GM10266 (cell line): ENCODE results near the gene ATP8A2.

ENCODE experiments used
- DNase-seq: peaks from one replicate; pipeline ENCODE4 v3.0.0; 2012; ENCODE audit errors: extremely low spot score
- TF ChIP-seq, protein P1 (sequence below): IDR thresholded peaks from 2 replicates; pipeline ENCODE4 v1.5.1; 2012; ENCODE audit warnings: mild to moderate bottlenecking, low read depth; ENCODE audit not compliant: control insufficient read depth, insufficient read depth; ENCODE audit errors: missing control alignments

Gene ATP8A2

DNA sequence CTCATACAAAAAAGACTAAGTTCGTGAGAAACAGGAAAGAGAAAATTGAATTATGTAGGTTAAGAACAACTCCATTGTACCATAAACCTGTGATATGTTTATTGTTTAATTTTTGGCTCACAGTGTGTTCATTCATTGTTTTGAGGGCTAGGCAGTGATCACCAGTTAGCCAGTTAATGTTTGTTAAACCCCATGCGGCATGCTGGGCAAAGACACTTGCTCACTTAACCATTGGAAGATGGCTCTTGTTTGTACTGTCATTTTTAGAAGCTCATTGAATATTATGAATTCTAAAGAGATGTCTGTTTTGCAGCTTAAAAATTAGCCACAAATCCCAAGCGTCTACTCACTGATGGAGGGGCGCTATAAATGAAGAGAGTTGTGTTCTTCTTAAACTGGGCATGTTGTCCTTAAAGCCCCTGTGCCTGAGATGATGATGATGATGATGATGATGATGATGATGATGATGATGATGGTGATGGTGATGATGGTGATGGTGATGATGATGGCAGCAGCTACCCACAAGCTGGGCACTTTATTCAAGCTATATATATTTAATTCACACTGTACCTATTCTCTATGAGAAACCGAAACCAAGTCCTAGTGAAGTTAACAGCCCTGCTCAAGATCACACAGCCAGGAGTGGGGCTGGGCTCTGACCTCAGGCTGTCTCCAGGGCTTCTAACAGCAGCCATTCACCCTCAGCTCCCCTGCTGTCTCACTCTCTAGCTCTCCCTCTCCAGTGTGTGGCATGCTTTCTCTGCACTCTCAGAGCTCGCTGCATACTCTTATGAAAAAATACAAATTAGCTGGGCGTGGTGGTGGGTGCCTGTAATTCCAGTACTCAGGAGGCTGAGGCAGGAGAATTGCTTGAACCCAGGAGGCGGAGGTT lies 510.9 kb downstream of the ATP8A2 start:
- TF ChIP-seq, protein P1, sequence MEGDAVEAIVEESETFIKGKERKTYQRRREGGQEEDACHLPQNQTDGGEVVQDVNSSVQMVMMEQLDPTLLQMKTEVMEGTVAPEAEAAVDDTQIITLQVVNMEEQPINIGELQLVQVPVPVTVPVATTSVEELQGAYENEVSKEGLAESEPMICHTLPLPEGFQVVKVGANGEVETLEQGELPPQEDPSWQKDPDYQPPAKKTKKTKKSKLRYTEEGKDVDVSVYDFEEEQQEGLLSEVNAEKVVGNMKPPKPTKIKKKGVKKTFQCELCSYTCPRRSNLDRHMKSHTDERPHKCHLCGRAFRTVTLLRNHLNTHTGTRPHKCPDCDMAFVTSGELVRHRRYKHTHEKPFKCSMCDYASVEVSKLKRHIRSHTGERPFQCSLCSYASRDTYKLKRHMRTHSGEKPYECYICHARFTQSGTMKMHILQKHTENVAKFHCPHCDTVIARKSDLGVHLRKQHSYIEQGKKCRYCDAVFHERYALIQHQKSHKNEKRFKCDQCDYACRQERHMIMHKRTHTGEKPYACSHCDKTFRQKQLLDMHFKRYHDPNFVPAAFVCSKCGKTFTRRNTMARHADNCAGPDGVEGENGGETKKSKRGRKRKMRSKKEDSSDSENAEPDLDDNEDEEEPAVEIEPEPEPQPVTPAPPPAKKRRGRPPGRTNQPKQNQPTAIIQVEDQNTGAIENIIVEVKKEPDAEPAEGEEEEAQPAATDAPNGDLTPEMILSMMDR, result no peak

DNA sequence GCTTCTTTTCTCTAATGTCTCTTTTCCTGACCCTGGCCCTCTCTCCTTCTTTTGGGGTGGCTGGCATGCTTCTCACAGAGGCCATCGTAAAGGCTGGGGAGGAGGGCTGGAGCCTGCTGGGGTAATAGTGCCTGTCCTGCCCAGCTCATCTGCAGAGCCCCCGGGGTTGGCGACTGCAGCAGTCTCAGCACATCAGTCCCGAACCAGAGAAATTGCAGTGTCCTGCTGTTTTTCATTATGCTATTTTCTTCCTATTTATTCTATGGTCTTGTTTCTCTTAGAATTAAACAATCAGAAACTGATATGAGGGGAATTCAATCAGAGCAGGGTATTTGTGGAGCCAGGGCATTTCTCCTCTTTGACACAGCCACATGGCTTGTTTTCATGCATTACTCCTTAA lies 513.6 kb downstream of the ATP8A2 start:
- TF ChIP-seq, protein P1, result no peak
- DNase-seq, result no peak

More for the DNA sequence above, 510.9 kb downstream of the ATP8A2 start:
- no peak for DNase-seq

- no peak for DNase-seq
Observed at GRCh38 chr13:25886438-25887214, 514.9 kb downstream of the ATP8A2 start.

DNA sequence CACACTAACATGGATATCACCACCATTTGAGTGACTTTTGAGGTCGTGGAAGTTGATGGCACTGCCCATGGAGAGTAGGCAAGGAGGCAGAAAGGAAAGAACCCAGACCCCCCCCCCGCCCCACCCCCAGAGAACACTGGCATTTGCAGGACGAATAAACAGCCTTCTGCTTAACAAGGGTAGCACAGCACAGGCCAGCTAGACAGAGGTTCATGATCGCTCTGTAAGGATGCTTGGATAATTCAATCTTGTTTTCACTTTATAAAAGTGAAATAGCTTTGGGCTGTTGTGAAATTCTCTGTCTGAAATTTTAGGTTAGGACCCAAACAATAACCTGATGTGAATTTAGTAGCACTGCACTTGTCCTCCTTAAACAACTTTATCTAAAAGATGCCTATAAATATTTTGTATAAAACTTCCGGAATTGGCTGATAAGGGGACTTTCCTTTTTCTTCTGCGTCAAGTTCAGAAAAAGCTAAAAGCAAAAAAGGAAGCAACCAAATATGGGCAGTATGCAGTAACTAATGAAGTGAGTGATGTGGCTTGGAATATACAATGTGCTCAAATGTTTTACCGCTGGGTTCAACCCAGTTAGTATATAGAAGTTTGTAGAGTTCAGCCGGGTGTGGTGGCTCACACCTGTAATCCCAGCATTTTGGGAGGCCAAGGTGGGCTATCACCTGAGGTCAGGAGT lies 516.3 kb downstream of the ATP8A2 start:
- no peak for DNase-seq
- TF ChIP-seq, protein P1, result no peak

More at GRCh38 chr13:25886438-25887214, 514.9 kb downstream of the ATP8A2 start:
- TF ChIP-seq, protein P1, result no peak

DNA sequence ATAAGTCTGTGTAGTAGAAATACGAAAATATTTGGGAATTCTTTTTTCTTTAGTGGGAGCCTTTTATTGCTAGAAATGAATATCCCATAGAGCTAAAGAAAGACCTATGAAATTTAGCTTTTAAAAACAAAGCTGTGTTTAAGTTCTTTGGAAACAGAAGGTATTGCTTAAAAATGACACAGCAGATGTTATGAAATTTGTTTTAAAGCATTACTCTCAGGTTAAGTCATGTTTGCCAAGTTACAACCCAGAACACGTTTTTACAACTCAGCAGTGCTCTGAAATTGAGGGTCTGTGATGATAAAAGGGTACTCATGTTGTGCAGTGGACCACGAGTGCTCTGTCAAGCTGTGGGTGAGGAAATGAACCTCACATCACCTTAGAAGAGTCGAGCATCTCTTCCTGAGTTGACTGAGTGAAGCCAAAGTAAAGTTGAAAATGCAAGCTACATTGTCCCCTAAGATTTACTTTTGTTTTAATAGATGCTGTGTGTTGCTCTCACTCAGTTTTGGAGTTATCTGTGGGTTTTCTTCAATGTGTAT lies 519.0 kb downstream of the ATP8A2 start:
- DNase-seq, result no peak
- TF ChIP-seq, protein P1, result no peak

DNA sequence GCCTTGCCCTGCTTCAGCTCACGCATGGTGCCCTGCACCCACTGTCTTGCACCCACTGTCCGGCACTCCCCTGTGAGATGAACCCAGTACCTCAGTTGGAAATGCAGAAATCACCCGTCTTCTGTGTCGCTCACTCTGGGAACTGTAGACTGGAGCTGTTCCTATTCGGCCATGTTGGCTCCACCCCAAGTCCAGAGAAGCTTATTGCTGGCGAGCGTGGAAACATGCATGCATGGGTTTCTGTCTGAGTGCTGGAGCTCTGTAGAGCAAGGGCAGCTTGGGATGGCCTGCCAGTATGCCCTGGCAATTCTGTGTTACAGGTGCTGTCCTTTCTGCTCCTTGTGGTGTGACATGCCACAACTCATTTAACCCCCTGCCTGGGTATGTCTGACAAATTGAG lies 527.2 kb downstream of the ATP8A2 start:
- TF ChIP-seq, protein P1, result no peak
- no peak for DNase-seq
